Activated CD4-positive, alpha-beta T cell treated with anti-CD3 and anti-CD28 coated beads, Interleukin-2, amount 50 U/mL, for 1 hour (primary cell): ENCODE measurements around the gene GALM.
"Not testable (repeated sequence)": the region's sequence is repeated elsewhere in the genome, so short reads cannot be mapped to it uniquely, and the experiment has no call there.

Source experiments
- DNase-seq: peaks from one replicate; pipeline ENCODE4 v3.0.0-alpha.2; 2020

The GALM gene

GRCh38 chr2:38665854-38666555 lies at the start of gene GALM:
GALM (plus strand) TSS chr2:38666114; CDS start chr2:38666162, 48 bp downstream.
- DNase-seq, result peak; percentile 32

GRCh38 chr2:38617301-38617700 lies 48.6 kb upstream of the GALM start:
- DNase-seq, result no peak

- DNase-seq, result no peak
These were observed 46.3 kb upstream of the GALM start for GRCh38 chr2:38619458-38620164.

GRCh38 chr2:38620282-38620977 lies 45.5 kb upstream of the GALM start:
- no peak for DNase-seq

GRCh38 chr2:38621018-38621417 lies 44.9 kb upstream of the GALM start:
- no peak for DNase-seq

- DNase-seq, result no peak
These were observed 43.7 kb upstream of the GALM start for GRCh38 chr2:38622210-38622609.

GRCh38 chr2:38626326-38627035 lies 39.4 kb upstream of the GALM start:
- DNase-seq, result peak; percentile 16

- DNase-seq, result no peak
These were observed 38.5 kb upstream of the GALM start for GRCh38 chr2:38627391-38627790.

- DNase-seq, result no peak
These were observed 36.2 kb upstream of the GALM start for GRCh38 chr2:38629684-38630083.

GRCh38 chr2:38631976-38632375 lies 33.9 kb upstream of the GALM start:
- no peak for DNase-seq

GRCh38 chr2:38632980-38633379 lies 32.9 kb upstream of the GALM start:
- no peak for DNase-seq

- no peak for DNase-seq
These were observed 32.0 kb upstream of the GALM start for GRCh38 chr2:38633895-38634294.

- no peak for DNase-seq
These were observed 31.2 kb upstream of the GALM start for GRCh38 chr2:38634684-38635083.

- DNase-seq, result no peak
These were observed 30.8 kb upstream of the GALM start for GRCh38 chr2:38635139-38635538.

- DNase-seq, result no peak
These were observed 29.8 kb upstream of the GALM start for GRCh38 chr2:38636069-38636468.

GRCh38 chr2:38642373-38643017 lies 23.4 kb upstream of the GALM start:
- DNase-seq, result not testable (repeated sequence)

- DNase-seq, result no peak
These were observed 22.8 kb upstream of the GALM start for GRCh38 chr2:38643021-38643671.

- not testable (repeated sequence) for DNase-seq
These were observed 22.0 kb upstream of the GALM start for GRCh38 chr2:38643683-38644511.

GRCh38 chr2:38648107-38648761 lies 17.7 kb upstream of the GALM start:
- no peak for DNase-seq

- DNase-seq, result no peak
These were observed 16.7 kb upstream of the GALM start for GRCh38 chr2:38649176-38649728.
